T-cell (primary cell): ENCODE measurements around the gene PRSS1. TPM values are rescaled to one million over a fixed set of nuclear protein-coding genes. Genes with fewer than 3 reads are reported as not detected.
A peak's percentile ranks its signal among the peaks of the same experiment; 100 is the strongest.

Experiments
- ATAC-seq, 4 experiments: fragments of 200-7000 bp in 3 of 4; fragments of 150-1000 bp in 1 of 4; cut with Tn5 transposase; replicated peaks in 1 of 4; 1 replicate in 3 of 4; 2 replicates in 1 of 4; pipeline ENCODE4 v1.10.0; 2021; ENCODE audit warnings: moderate library complexity in 3 of 4, mild to moderate bottlenecking in 2 of 4, moderate number of reproducible peaks in 1 of 4
- CTCF ChIA-PET, 2 donors: fragments of 300-600 bp; sonication (Branson Sonifier 250); formaldehyde crosslinking; loops; one replicate each; lab custom pipeline; 2022; ENCODE audit warnings: antibody characterized with exemption in 2 of 2; lab: Charles Lee
- POLR2A ChIA-PET, 2 donors: fragments of 300-600 bp; sonication (Branson Sonifier 250); formaldehyde crosslinking; loops; one replicate each; lab custom pipeline; 2022; ENCODE audit warnings: antibody characterized with exemption in 2 of 2; lab: Charles Lee
- DNase-seq, 35 experiments: peaks; one replicate each; pipeline versions ENCODE4 v3.0.0 to v3.0.0-alpha.2; 2013 to 2023
- H3K27ac ChIP-seq: one replicate; pipeline ENCODE4 v1.5.1; 2013; ENCODE audit warnings: low read length
- H3K27me3 ChIP-seq, 2 experiments: replicated peaks in 1 of 2; 1 replicate in 1 of 2; 2 replicates in 1 of 2; pipeline versions ENCODE4 v1.6.1 to v1.7.0; 2013; ENCODE audit warnings: low read length in 1 of 2, mixed read lengths in 1 of 2; ENCODE audit not compliant: control insufficient read depth in 2 of 2, insufficient read depth in 2 of 2; ENCODE audit errors: extremely low read depth in 1 of 2
- H3K36me3 ChIP-seq, 2 donors: 1 replicate in 1 of 2; 2 replicates in 1 of 2; pipeline versions ENCODE4 v1.6.1 to v1.7.0; 2013; ENCODE audit warnings: low read length in 1 of 2; ENCODE audit not compliant: control insufficient read depth in 2 of 2, insufficient read depth in 1 of 2; ENCODE audit errors: extremely low read depth in 1 of 2
- H3K4me1 ChIP-seq, 2 experiments: 1 replicate in 1 of 2; 2 replicates in 1 of 2; pipeline versions ENCODE4 v1.6.1 to v1.7.0; 2013; ENCODE audit warnings: low read length in 2 of 2, mixed read lengths in 1 of 2; ENCODE audit not compliant: insufficient read depth in 2 of 2, control insufficient read depth in 1 of 2; ENCODE audit errors: extremely low read depth in 1 of 2
- H3K4me3 ChIP-seq, 2 donors: 1 replicate in 1 of 2; 2 replicates in 1 of 2; pipeline versions ENCODE4 v1.5.1 to v1.7.0; 2013; ENCODE audit warnings: mild to moderate bottlenecking in 2 of 2, low read length in 1 of 2, moderate library complexity in 1 of 2; ENCODE audit not compliant: control insufficient read depth in 1 of 2; ENCODE audit errors: extremely low read depth in 1 of 2
- H3K9me3 ChIP-seq: 2 replicates; pipeline ENCODE4 v1.7.0; 2013
- H3K27ac Mint-ChIP-seq, 2 donors: one replicate each; pipeline ENCODE4 v1.8.0; 2020 to 2021; ENCODE audit warnings: mild to moderate bottlenecking in 2 of 2, mixed read lengths in 2 of 2
- H3K27me3 Mint-ChIP-seq, 2 donors: one replicate each; pipeline ENCODE4 v1.8.0; 2021 to 2022; ENCODE audit warnings: mixed read lengths in 2 of 2
- H3K36me3 Mint-ChIP-seq: one replicate; pipeline ENCODE4 v1.8.0; 2021; ENCODE audit warnings: mixed read lengths
- H3K4me1 Mint-ChIP-seq, 3 donors: one replicate each; pipeline ENCODE4 v1.8.0; 2020 to 2022; ENCODE audit warnings: mixed read lengths in 3 of 3, mild to moderate bottlenecking in 1 of 3
- H3K4me3 Mint-ChIP-seq, 3 donors: one replicate each; pipeline ENCODE4 v1.8.0; 2020 to 2022; ENCODE audit warnings: mild to moderate bottlenecking in 3 of 3, mixed read lengths in 3 of 3, moderate library complexity in 3 of 3
- H3K9me3 Mint-ChIP-seq, 3 donors: one replicate each; pipeline ENCODE4 v1.8.0; 2020 to 2022; ENCODE audit warnings: mixed read lengths in 3 of 3
- WGBS: methylation state at CpG from one replicate; pipeline ENCODE4 v1.1.5; 2013; ENCODE audit warnings: missing lambda C conversion rate; ENCODE audit not compliant: insufficient coverage; 5-methylcytosine and 5-hydroxymethylcytosine counted together
- total RNA-seq, 35 experiments: library from RNA in 6 of 35; stranded (reverse) in 6 of 35; fragments of 120-200 nt in 1 of 35; gene quantifications; one replicate each; pipeline versions ENCODE4 v1.2.1 to v1.2.4 and lab custom pipeline; 2013 to 2026

PRSS1 gene
- total RNA-seq, 5 donors from 2014 or later (not counting 1 experiment from before 2014, with no cell fraction given) = 16.0 to 23.7 (median 20.8) TPM; not detected in 2

DNA sequence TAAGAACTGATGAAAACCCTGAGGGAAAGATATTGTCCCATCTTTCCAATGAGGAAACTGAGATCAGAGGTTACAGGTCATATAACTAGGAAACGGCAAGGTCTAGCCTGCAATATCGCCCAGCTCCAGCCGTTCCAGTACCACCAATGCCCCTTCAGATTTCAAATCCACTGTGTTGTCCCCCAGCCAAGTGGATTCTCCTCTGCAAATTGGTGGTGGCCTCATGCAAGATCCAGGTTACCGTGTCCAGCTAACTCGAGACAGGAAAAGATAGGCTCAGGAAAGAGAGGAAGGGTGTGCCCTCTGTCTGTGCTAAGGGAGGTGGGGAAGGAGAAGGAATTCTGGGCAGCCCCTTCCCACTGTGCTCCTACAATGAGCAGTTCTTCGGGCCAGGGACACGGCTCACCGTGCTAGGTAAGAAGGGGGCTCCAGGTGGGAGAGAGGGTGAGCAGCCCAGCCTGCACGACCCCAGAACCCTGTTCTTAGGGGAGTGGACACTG, 46.8 kb downstream of the PRSS1 start:
- CTCF ChIA-PET = interaction anchor here (0.9 to 8.1 kb wide), 2 partner anchors 13 to 14 kb away, joined by 3 to 116 read pairs; no protein-coding TSS in a partner anchor
- ATAC-seq = no peak
- Mint-ChIP-seq H3K36me3 (peaks cover 63% of the 10 kb centered on the region), H3K4me3 (peak overlapping the region; percentile 93 to 100 (median 99)), H3K9me3 (no peaks in the 10 kb centered on the region), H3K27ac (peak overlapping the region; percentile 100), H3K4me1 (peaks cover 66 to 70% (median 69%) of the 10 kb centered on the region in 3 donors), H3K27me3 (peaks cover 0 to 3% of the 10 kb centered on the region in 2 donors)
- no CpG with 5 or more reads among the region's 9 CpGs for WGBS
- peaks cover 34 to 58% of the 10 kb centered on the region in 2 experiments for H3K4me1 ChIP-seq
- H3K4me3 ChIP-seq = peak overlapping the region; percentile 92 to 97
- no peaks in the 10 kb centered on the region for H3K9me3 ChIP-seq
- H3K27ac ChIP-seq = peak overlapping the region; percentile 97
- H3K27me3 ChIP-seq = no peaks in the 10 kb centered on the region
- POLR2A ChIA-PET = interaction anchor here (0.6 to 8.4 kb wide), 6 partner anchors 7 to 188 kb away, joined by 4 to 337 read pairs (median 116); no protein-coding TSS in a partner anchor
- H3K36me3 ChIP-seq = peaks cover 0 to 45% of the 10 kb centered on the region in 2 donors
- peak in 1 of 35 experiments; percentile 7 for DNase-seq

DNA sequence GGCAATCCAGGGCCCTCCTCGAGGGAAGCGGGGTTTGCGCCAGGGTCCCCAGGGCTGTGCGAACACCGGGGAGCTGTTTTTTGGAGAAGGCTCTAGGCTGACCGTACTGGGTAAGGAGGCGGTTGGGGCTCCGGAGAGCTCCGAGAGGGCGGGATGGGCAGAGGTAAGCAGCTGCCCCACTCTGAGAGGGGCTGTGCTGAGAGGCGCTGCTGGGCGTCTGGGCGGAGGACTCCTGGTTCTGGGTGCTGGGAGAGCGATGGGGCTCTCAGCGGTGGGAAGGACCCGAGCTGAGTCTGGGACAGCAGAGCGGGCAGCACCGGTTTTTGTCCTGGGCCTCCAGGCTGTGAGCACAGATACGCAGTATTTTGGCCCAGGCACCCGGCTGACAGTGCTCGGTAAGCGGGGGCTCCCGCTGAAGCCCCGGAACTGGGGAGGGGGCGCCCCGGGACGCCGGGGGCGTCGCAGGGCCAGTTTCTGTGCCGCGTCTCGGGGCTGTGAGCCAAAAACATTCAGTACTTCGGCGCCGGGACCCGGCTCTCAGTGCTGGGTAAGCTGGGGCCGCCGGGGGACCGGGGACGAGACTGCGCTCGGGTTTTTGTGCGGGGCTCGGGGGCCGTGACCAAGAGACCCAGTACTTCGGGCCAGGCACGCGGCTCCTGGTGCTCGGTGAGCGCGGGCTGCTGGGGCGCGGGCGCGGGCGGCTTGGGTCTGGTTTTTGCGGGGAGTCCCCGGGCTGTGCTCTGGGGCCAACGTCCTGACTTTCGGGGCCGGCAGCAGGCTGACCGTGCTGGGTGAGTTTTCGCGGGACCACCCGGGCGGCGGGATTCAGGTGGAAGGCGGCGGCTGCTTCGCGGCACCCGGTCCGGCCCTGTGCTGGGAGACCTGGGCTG, 47.5 kb downstream of the PRSS1 start:
- no peaks in the 10 kb centered on the region for H3K9me3 Mint-ChIP-seq
- CTCF ChIA-PET = interaction anchor here (0.9 to 8.1 kb wide), 5 partner anchors 11 to 14 kb away, joined by 3 to 116 read pairs (median 10); no protein-coding TSS in a partner anchor
- H3K27ac Mint-ChIP-seq = peak overlapping the region; percentile 100

DNA sequence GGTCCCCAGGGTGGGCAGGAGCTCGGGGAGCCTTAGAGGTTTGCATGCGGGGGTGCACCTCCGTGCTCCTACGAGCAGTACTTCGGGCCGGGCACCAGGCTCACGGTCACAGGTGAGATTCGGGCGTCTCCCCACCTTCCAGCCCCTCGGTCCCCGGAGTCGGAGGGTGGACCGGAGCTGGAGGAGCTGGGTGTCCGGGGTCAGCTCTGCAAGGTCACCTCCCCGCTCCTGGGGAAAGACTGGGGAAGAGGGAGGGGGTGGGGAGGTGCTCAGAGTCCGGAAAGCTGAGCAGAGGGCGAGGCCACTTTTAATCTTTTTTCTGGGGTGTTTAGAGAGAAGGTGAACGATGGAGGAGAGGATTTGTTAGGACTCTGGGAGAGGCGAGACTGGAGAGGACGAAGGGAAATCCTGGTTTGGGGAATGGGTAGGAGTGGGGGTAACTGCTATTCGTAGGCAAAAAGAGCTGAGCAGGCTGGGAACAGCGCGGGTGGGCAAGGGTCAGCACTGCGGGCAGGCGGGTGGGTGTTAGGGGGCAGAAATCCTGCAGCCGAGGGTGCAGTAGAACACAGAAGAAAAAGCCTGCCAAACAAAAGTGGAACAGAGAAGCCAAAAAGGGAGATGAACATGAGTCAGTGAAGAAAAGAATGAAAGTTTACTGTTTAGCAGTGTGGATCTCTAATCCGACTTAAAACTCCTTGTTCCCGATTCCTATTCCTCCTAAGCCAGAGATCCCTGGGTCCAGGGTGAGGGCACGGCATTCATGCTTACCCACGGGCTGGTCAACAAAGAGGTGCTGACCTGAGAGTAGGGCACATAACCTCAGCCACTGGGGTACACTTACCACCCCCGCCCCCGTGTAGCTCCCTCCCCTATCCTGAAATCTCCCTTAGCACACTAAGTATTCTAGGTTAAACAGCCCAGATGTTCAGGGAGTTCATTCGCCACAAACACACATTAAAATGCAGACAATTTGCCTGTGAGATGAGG, 48.4 kb downstream of the PRSS1 start:
- Histone ChIP-seq H3K4me1 (peaks cover 39 to 59% of the 10 kb centered on the region in 2 experiments), H3K36me3 (peaks cover 0 to 47% of the 10 kb centered on the region in 2 donors), H3K27me3 (no peaks in the 10 kb centered on the region), H3K27ac (peak overlapping the region; percentile 97), H3K4me3 (peak overlapping the region; percentile 92 to 97), H3K9me3 (no peaks in the 10 kb centered on the region)
- H3K27me3 Mint-ChIP-seq = peaks cover 0 to 3% of the 10 kb centered on the region in 2 donors
- ATAC-seq (peak in 2 of 4 experiments; percentile 17 to 18), DNase-seq (peak in 5 of 35 experiments; percentile 36 to 71 (median 48))
- peak overlapping the region; percentile 93 to 100 (median 99) for H3K4me3 Mint-ChIP-seq
- peaks cover 65% of the 10 kb centered on the region for H3K36me3 Mint-ChIP-seq
- H3K27ac Mint-ChIP-seq = peak overlapping the region; percentile 100
- CTCF ChIA-PET = interaction anchor here (1.1 to 8.1 kb wide), 7 partner anchors 9 to 15 kb away, joined by 3 to 116 read pairs (median 10); no protein-coding TSS in a partner anchor
- no peaks in the 10 kb centered on the region for H3K9me3 Mint-ChIP-seq
- H3K4me1 Mint-ChIP-seq = peaks cover 70 to 76% (median 73%) of the 10 kb centered on the region in 3 donors
- WGBS = under 1% methylated on average over 29 of the region's 33 CpGs
- POLR2A ChIA-PET = interaction anchor here (0.6 to 8.4 kb wide), 10 partner anchors 9 to 161 kb away, joined by 3 to 337 read pairs (median 15); no protein-coding TSS in a partner anchor

More for the DNA sequence above, 47.5 kb downstream of the PRSS1 start:
- peak in 4 of 35 experiments; percentile 29 to 66 (median 42) for DNase-seq
- POLR2A ChIA-PET = interaction anchor here (0.6 to 8.4 kb wide), 6 partner anchors 8 to 189 kb away, joined by 4 to 337 read pairs (median 116); no protein-coding TSS in a partner anchor
- ATAC-seq = peak in 2 of 4 experiments; percentile 8 to 9
- peaks cover 0 to 3% of the 10 kb centered on the region in 2 donors for H3K27me3 Mint-ChIP-seq
- Histone ChIP-seq H3K36me3 (peaks cover 0 to 45% of the 10 kb centered on the region in 2 donors), H3K4me3 (peak overlapping the region; percentile 92 to 97), H3K9me3 (no peaks in the 10 kb centered on the region), H3K27ac (peak overlapping the region; percentile 97), H3K27me3 (no peaks in the 10 kb centered on the region), H3K4me1 (peaks cover 35 to 59% of the 10 kb centered on the region in 2 experiments)
- H3K4me3 Mint-ChIP-seq = peak overlapping the region; percentile 93 to 100 (median 99)
- peaks cover 61% of the 10 kb centered on the region for H3K36me3 Mint-ChIP-seq
- peaks cover 67 to 72% (median 70%) of the 10 kb centered on the region in 3 donors for H3K4me1 Mint-ChIP-seq
- WGBS = 4% methylated on average over 70 of the region's 74 CpGs

DNA sequence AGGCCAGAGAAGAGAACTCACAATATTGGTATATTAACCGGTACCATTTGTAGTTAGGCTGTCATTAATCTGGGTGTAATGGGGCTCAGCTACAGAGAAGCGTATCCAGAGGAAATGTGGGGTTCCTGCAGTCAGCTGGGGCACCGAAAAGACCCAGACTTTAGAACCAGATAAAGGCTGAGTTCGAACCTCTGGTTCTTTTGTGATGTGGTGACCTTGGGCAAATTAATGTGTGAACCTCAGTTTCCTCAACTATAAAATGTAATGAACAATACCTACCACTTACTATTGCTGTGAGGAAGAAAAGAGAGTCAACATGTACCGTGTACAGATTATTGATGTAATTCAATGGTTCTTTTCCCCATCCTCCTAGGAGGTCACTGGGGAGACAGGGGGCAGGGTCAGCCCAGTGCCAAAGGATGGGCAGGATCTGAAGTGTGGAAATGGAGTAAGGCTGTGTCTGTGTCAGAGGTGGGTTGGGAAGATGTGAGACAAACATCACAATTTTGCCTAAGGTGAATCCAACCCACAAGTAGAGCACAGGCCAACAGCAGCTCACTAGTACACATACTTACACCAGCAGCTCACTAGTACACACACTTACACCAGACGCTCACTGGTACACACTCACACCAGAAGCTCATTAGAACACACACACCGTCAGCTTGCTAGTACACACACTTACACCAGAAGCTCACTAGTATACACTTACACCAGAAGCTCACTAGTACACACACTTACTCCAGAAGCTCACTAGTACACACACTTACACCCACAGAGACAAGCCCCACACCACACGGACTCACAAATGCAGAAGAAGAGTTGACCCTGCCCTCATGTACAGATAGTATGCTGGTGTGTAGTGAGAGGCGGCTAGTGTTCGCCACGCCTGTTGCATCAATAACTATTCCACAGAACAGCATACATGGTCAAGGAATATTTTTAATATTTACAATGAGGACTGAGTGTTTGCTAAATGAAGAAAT, 49.5 kb downstream of the PRSS1 start:
- H3K36me3 Mint-ChIP-seq = peaks cover 66% of the 10 kb centered on the region
- DNase-seq (peak in 8 of 35 experiments; percentile 25 to 65 (median 46)), ATAC-seq (peak; percentile 14 to 27 (median 23))
- H3K27ac Mint-ChIP-seq = peak overlapping the region; percentile 100
- Histone ChIP-seq H3K27ac (peak overlapping the region; percentile 97), H3K4me1 (peaks cover 46 to 60% of the 10 kb centered on the region in 2 experiments), H3K36me3 (peaks cover 0 to 49% of the 10 kb centered on the region in 2 donors), H3K9me3 (no peaks in the 10 kb centered on the region), H3K4me3 (peak overlapping the region; percentile 92 to 97), H3K27me3 (no peaks in the 10 kb centered on the region)
- H3K4me1 Mint-ChIP-seq = peaks cover 70 to 77% (median 73%) of the 10 kb centered on the region in 3 donors
- no peaks in the 10 kb centered on the region for H3K9me3 Mint-ChIP-seq
- POLR2A ChIA-PET = interaction anchor here (0.6 to 8.4 kb wide), 10 partner anchors 10 to 162 kb away, joined by 3 to 337 read pairs (median 16); no protein-coding TSS in a partner anchor
- H3K4me3 Mint-ChIP-seq = peak overlapping the region; percentile 93 to 100 (median 99)
- WGBS = 0% methylated on average over 3 of the region's 11 CpGs
- H3K27me3 Mint-ChIP-seq = peaks cover 0 to 3% of the 10 kb centered on the region in 2 donors
- CTCF ChIA-PET = interaction anchor here (0.6 to 8.1 kb wide), 10 partner anchors 9 to 472 kb away, joined by 4 to 116 read pairs (median 10); no protein-coding TSS in a partner anchor
